Measurements from ENCODE around the gene PPIL4. TPM values are rescaled to one million over a fixed set of nuclear protein-coding genes. Genes with fewer than 3 reads are reported as not detected.

Gene PPIL4
- total and polyA plus RNA-seq, 2 of the 13 experiments (the other 11 are each of a cell fraction or from before 2014, with no cell fraction given), result 5.5 to 46.0 TPM

- TF ChIP-seq RERE (CRISPR knock-in tag; IDR thresholded peaks at IDR 0.05; ENCODE audit: low read depth), result no peak
- TF ChIP-seq ADNP (CRISPR knock-in tag; IDR thresholded peaks at IDR 0.05), result no peak
- TF ChIP-seq, protein P1, sequence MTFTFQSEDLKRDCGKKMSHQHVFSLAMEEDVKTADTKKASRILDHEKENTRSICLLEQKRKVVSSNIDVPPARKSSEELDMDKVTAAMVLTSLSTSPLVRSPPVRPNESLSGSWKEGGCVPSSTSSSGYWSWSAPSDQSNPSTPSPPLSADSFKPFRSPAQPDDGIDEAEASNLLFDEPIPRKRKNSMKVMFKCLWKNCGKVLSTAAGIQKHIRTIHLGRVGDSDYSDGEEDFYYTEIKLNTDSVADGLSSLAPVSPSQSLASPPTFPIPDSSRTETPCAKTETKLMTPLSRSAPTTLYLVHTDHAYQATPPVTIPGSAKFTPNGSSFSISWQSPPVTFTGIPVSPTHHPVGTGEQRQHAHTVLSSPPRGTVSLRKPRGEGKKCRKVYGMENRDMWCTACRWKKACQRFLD (CRISPR knock-in tag; IDR thresholded peaks at IDR 0.05; ENCODE audit: borderline replicate concordance), result no peak
- no peak for TF ChIP-seq ZFP1 (CRISPR knock-in tag; IDR thresholded peaks at IDR 0.05)
- no peak for TF ChIP-seq TRIM22 (IDR thresholded peaks at IDR 0.05)
- TF ChIP-seq SAFB2 (CRISPR knock-in tag; IDR thresholded peaks at IDR 0.05; ENCODE audit: borderline replicate concordance, low read depth), result no peak
- no peak for TF ChIP-seq GPN1 (CRISPR knock-in tag; IDR thresholded peaks at IDR 0.05; ENCODE audit: borderline replicate concordance)
- TF ChIP-seq HDAC2 (CRISPR knock-in tag; IDR thresholded peaks at IDR 0.05), result no peak
- TF ChIP-seq HOMEZ (CRISPR knock-in tag; IDR thresholded peaks at IDR 0.05; ENCODE audit: low read depth), result no peak
These were observed 4.7 kb downstream of the PPIL4 start (continued) for GRCh38 chr6:149541139-149541538.
